HG03045 (cell line): ENCODE data around the gene DGKZ.

Experiments
- ATAC-seq: cut with Tn5 transposase; IDR thresholded peaks from one replicate; pipeline ENCODE4 v1.9.1; 2021; ENCODE audit warnings: mild to moderate bottlenecking, moderate library complexity; ENCODE audit not compliant: unreplicated experiment

DGKZ gene

GRCh38 chr11:46392421-46393230, 45.4 kb downstream of the DGKZ start:
- peak; percentile 57 for ATAC-seq

GRCh38 chr11:46393231-46393616, 46.0 kb downstream of the DGKZ start:
- ATAC-seq, result no peak

GRCh38 chr11:46393759-46394158, 46.5 kb downstream of the DGKZ start:
- no peak for ATAC-seq

- no peak for ATAC-seq
Measured at GRCh38 chr11:46397526-46397925, 50.3 kb downstream of the DGKZ start.

- no peak for ATAC-seq
Measured at GRCh38 chr11:46402957-46403902, 56.0 kb downstream of the DGKZ start.

- ATAC-seq, result no peak
Measured at GRCh38 chr11:46404476-46405017, 57.3 kb downstream of the DGKZ start.

- ATAC-seq, result no peak
Measured at GRCh38 chr11:46407635-46408034, 60.4 kb downstream of the DGKZ start.

GRCh38 chr11:46408407-46408986, 61.2 kb downstream of the DGKZ start:
- no peak for ATAC-seq

GRCh38 chr11:46410021-46410420, 62.8 kb downstream of the DGKZ start:
- ATAC-seq, result no peak

GRCh38 chr11:46413760-46414465, 66.7 kb downstream of the DGKZ start:
- ATAC-seq, result no peak

- no peak for ATAC-seq
Measured at GRCh38 chr11:46414466-46414796, 67.2 kb downstream of the DGKZ start.

GRCh38 chr11:46414879-46415278, 67.6 kb downstream of the DGKZ start:
- no peak for ATAC-seq

- ATAC-seq, result no peak
Measured at GRCh38 chr11:46417711-46418110, 70.4 kb downstream of the DGKZ start.

GRCh38 chr11:46418751-46419150, 71.5 kb downstream of the DGKZ start:
- no peak for ATAC-seq

- ATAC-seq, result no peak
Measured at GRCh38 chr11:46420513-46420912, 73.2 kb downstream of the DGKZ start.

GRCh38 chr11:46421257-46421880, 74.1 kb downstream of the DGKZ start:
- no peak for ATAC-seq

- ATAC-seq, result no peak
Measured at GRCh38 chr11:46422588-46422987, 75.3 kb downstream of the DGKZ start.

- ATAC-seq, result no peak
Measured at GRCh38 chr11:46426233-46426991, 79.1 kb downstream of the DGKZ start.

- no peak for ATAC-seq
Measured at GRCh38 chr11:46427364-46427763, 80.1 kb downstream of the DGKZ start.

GRCh38 chr11:46429717-46430116, 82.5 kb downstream of the DGKZ start:
- ATAC-seq, result no peak
